Erythroblast (primary cell): ENCODE data around the gene WRNIP1.

Experiments
- GATA1 ChIP-seq: IDR thresholded peaks from 2 replicates; pipeline ENCODE4 v1.6.1; 2011; ENCODE audit warnings: low read depth, mild to moderate bottlenecking, control low read depth, low read length, moderate library complexity
- POLR2A ChIP-seq: IDR thresholded peaks from 2 replicates; pipeline ENCODE4 v1.6.1; 2011; ENCODE audit warnings: mild to moderate bottlenecking, low read length

DNA sequence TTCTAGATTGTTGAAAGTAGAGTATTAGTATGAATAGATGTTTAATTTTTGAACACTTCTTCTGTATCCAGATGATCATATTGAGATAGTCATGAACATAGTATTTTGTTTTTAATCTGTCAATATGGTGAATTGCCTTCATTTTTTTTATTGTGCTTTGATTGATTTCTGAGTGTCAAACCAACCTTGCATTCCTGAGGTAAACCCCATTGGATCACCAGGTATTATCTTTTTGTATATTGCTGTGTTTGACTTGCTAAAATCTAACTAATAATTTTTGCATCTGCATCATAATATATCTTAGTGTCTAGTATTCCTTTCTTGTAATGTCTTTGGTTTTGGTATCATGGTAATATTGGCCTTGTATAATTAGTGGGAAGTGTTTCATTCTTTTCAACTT is 51.0 kb downstream of the WRNIP1 start:
- TF ChIP-seq POLR2A (no peak), GATA1 (no peak)
